Stimulated activated CD4-positive, alpha-beta T cell treated with anti-CD3 and anti-CD28 coated beads, Interleukin-4, amount 100 ng/mL, for 4 hours (primary cell): Measurements from ENCODE around the gene CLCN6.

Experiments used
- DNase-seq, 2 experiments: peaks; one replicate each; pipeline ENCODE4 v3.0.0-alpha.2; 2020

The CLCN6 gene

GRCh38 chr1:11779715-11780379, 26.1 kb upstream of the CLCN6 start:
- DNase-seq = no peak

GRCh38 chr1:11780380-11781147, 25.4 kb upstream of the CLCN6 start:
- no peak for DNase-seq

- no peak for DNase-seq
These were observed 24.7 kb upstream of the CLCN6 start for GRCh38 chr1:11781297-11781696.

- DNase-seq = no peak
These were observed 23.8 kb upstream of the CLCN6 start for GRCh38 chr1:11782127-11782708.

GRCh38 chr1:11783556-11783955, 22.4 kb upstream of the CLCN6 start:
- DNase-seq = no peak

GRCh38 chr1:11784256-11784992, 21.6 kb upstream of the CLCN6 start:
- no peak for DNase-seq

- peak; percentile 14 to 46 for DNase-seq
These were observed 20.8 kb upstream of the CLCN6 start for GRCh38 chr1:11784993-11785769.

- no peak for DNase-seq
These were observed 19.8 kb upstream of the CLCN6 start for GRCh38 chr1:11786168-11786567.

- DNase-seq = no peak
These were observed 18.7 kb upstream of the CLCN6 start for GRCh38 chr1:11787251-11787803.

GRCh38 chr1:11787804-11788436, 18.1 kb upstream of the CLCN6 start:
- DNase-seq = no peak

- no peak for DNase-seq
These were observed 17.4 kb upstream of the CLCN6 start for GRCh38 chr1:11788549-11789053.

- no peak for DNase-seq
These were observed 16.6 kb upstream of the CLCN6 start for GRCh38 chr1:11789126-11790067.

GRCh38 chr1:11790101-11790879, 15.7 kb upstream of the CLCN6 start:
- no peak for DNase-seq

GRCh38 chr1:11790880-11791715, 14.9 kb upstream of the CLCN6 start:
- no peak for DNase-seq

GRCh38 chr1:11792106-11792505, 13.9 kb upstream of the CLCN6 start:
- DNase-seq = no peak

- no peak for DNase-seq
These were observed 12.2 kb upstream of the CLCN6 start for GRCh38 chr1:11793819-11794218.

GRCh38 chr1:11794446-11795237, 11.3 kb upstream of the CLCN6 start:
- DNase-seq = no peak
